Activated CD8-positive, alpha-beta T cell treated with anti-CD3 and anti-CD28 coated beads for 36 hours (primary cell): Measurements from ENCODE around the gene HRK. TPM values are rescaled to one million over a fixed set of nuclear protein-coding genes. Genes with fewer than 3 reads are reported as not detected.

Experiments
- ATAC-seq: fragments of 200-7000 bp; cut with Tn5 transposase; one replicate; pipeline ENCODE4 v1.10.0; 2021; ENCODE audit warnings: mild to moderate bottlenecking, moderate library complexity
- CTCF ChIA-PET: fragments of 350-600 bp; sonication (Branson Sonifier 250); formaldehyde crosslinking; loops from one replicate; lab custom pipeline; 2021; ENCODE audit warnings: antibody characterized with exemption; lab: Charles Lee
- POLR2A ChIA-PET: fragments of 350-600 bp; sonication (Branson Sonifier 250); formaldehyde crosslinking; loops from one replicate; lab custom pipeline; 2021; ENCODE audit warnings: antibody characterized with exemption; lab: Charles Lee
- DNase-seq: peaks from one replicate; pipeline ENCODE4 v3.0.0-alpha.2; 2020
- H3K27ac Mint-ChIP-seq: one replicate; pipeline ENCODE4 v1.8.0; 2021; ENCODE audit warnings: mild to moderate bottlenecking, mixed read lengths
- H3K27me3 Mint-ChIP-seq: one replicate; pipeline ENCODE4 v1.8.0; 2021; ENCODE audit warnings: mixed read lengths
- H3K36me3 Mint-ChIP-seq: one replicate; pipeline ENCODE4 v1.8.0; 2021; ENCODE audit warnings: low read depth, mixed read lengths
- H3K4me1 Mint-ChIP-seq: one replicate; pipeline ENCODE4 v1.8.0; 2021; ENCODE audit warnings: low read depth, mixed read lengths
- H3K4me3 Mint-ChIP-seq: one replicate; pipeline ENCODE4 v1.8.0; 2021; ENCODE audit warnings: mild to moderate bottlenecking, moderate library complexity, mixed read lengths
- H3K9me3 Mint-ChIP-seq: one replicate; pipeline ENCODE4 v1.8.0; 2021; ENCODE audit warnings: mixed read lengths
- intact Hi-C: fragments of 100-400 bp; cut with micrococcal nuclease; formaldehyde crosslinking; loops from one replicate; pipeline ENCODE4 v1.10.0; 2022
- total RNA-seq, 2 experiments: library from RNA; stranded (reverse); gene quantifications; one replicate each; pipeline ENCODE4 v1.2.3, GENCODE V29; 2021
- TF ChIP-seq, protein P1 (sequence below): fragments of 200-600 bp; IDR thresholded peaks from one replicate; pipeline ENCODE4 v1.8.0; 2022; ENCODE audit warnings: antibody characterized with exemption, mild to moderate bottlenecking

HRK gene
- total RNA-seq, 2 experiments from 2014 or later = not detected

DNA sequence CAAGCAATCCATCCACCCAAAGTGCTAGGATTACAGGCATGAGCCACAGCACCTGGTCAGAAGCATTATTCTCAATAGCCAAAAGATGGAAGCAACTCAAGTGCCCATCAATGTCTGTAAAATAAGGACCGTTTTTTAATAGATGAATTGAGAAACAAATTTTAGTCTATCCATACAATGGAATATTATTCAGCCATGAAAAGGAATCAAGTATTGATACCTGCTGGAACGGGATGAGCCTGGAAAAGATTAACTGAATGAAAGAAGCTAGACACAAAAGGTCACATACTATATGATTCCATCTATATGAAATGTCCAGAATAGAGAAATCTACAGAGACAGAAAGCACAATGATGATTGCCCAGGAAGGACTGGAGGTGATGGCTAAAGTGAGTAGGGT lies 20.4 kb upstream of the HRK start:
- no peak for DNase-seq
- H3K27ac Mint-ChIP-seq = no peak overlapping the region
- TF ChIP-seq, protein P1, sequence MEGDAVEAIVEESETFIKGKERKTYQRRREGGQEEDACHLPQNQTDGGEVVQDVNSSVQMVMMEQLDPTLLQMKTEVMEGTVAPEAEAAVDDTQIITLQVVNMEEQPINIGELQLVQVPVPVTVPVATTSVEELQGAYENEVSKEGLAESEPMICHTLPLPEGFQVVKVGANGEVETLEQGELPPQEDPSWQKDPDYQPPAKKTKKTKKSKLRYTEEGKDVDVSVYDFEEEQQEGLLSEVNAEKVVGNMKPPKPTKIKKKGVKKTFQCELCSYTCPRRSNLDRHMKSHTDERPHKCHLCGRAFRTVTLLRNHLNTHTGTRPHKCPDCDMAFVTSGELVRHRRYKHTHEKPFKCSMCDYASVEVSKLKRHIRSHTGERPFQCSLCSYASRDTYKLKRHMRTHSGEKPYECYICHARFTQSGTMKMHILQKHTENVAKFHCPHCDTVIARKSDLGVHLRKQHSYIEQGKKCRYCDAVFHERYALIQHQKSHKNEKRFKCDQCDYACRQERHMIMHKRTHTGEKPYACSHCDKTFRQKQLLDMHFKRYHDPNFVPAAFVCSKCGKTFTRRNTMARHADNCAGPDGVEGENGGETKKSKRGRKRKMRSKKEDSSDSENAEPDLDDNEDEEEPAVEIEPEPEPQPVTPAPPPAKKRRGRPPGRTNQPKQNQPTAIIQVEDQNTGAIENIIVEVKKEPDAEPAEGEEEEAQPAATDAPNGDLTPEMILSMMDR = no peak
- ATAC-seq = no peak
- no peak overlapping the region for H3K4me3 Mint-ChIP-seq
- POLR2A ChIA-PET = no interaction called here
- no peaks in the 10 kb centered on the region for H3K4me1 Mint-ChIP-seq
- no peaks in the 10 kb centered on the region for H3K9me3 Mint-ChIP-seq
- intact Hi-C loops = no loop called here
- CTCF ChIA-PET = no interaction called here
- no peaks in the 10 kb centered on the region for H3K36me3 Mint-ChIP-seq
- H3K27me3 Mint-ChIP-seq = peaks cover 3% of the 10 kb centered on the region

DNA sequence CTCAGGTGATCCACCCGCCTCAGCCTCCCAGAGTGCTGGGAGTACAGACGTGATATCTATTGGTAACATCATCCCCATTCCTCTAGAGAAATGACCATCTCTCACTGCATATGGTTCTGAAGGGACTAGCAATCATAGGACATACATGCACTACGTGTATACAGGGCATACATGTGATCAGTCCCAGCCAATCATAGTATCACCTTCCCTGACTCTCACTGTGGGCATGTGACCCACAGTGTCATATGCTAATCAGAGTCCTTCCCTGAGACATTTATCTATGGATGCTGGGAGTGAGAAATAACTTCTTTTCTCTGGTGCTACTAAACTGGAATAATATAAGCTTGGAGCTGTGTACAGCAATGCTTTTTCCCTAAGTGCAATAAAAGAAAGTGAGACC lies 17.4 kb upstream of the HRK start:
- ATAC-seq (no peak), DNase-seq (no peak)
- intact Hi-C loops = no loop called here
- Mint-ChIP-seq H3K4me3 (no peak overlapping the region), H3K27ac (no peak overlapping the region), H3K9me3 (no peaks in the 10 kb centered on the region), H3K4me1 (no peaks in the 10 kb centered on the region), H3K27me3 (peaks cover 3% of the 10 kb centered on the region), H3K36me3 (no peaks in the 10 kb centered on the region)
- TF ChIP-seq, protein P1 = no peak
- POLR2A ChIA-PET = interaction anchor here (0.6 kb wide), 1 partner anchor 175 kb away, joined by 4 read pairs; no protein-coding TSS in a partner anchor
- CTCF ChIA-PET = no interaction called here

DNA sequence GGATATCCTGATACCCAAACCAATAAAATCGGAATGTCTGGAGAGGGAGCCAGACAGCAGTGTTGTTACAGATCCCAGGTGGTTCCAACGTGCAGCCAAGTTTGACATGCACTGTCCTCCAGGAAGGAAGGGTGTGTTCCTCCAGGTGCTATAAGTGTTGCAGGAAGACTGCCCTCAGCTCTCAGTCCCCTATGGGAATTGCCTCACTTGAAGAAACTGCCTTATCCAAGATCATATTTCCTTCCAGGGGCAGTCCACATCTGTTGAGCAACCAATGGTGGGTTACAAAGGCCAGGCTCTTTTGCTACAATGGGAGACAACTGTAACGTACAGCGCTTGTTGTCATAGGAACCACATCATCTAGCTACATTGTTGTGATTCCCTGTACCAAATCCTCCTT lies 16.2 kb upstream of the HRK start:
- Mint-ChIP-seq H3K36me3 (no peaks in the 10 kb centered on the region), H3K9me3 (no peaks in the 10 kb centered on the region), H3K4me3 (no peak overlapping the region), H3K4me1 (no peaks in the 10 kb centered on the region), H3K27me3 (peaks cover 3% of the 10 kb centered on the region), H3K27ac (no peak overlapping the region)
- ChIA-PET POLR2A (no interaction called here), CTCF (interaction anchor here (0.9 to 1.2 kb wide), 3 partner anchors 11 to 34 kb away, joined by 3 to 4 read pairs (median 3); no protein-coding TSS in a partner anchor)
- DNase-seq = no peak
- intact Hi-C loops = no loop called here
- TF ChIP-seq, protein P1 = no peak
- no peak for ATAC-seq

DNA sequence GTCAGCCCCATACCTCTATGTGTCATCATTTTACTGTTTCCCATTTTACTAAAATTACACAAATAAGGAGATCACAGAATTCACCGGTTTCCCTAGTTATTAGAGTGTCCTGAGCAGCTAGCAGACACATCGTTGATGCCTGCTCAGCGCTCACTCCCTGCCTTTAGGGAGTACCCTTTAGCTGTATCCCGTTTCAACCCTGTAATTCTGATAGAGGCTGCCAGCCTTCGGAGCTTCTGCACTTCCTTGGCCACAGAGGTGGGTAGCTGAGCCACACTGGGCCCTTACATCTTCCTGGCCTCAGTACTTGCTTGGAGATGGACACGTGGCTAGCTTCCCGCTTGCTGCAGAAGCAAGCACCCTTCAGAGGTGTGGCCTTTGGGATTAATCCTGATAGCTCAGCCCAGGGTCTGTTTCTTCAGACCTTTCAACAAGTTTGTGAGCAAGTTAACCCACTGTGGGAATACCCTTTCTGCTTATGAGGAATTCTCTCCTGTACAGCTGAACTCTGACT lies 15.2 kb upstream of the HRK start:
- no peak overlapping the region for H3K27ac Mint-ChIP-seq
- ATAC-seq (no peak), DNase-seq (no peak)
- peaks cover 2% of the 10 kb centered on the region for H3K27me3 Mint-ChIP-seq
- ChIA-PET CTCF (interaction anchor here (0.9 kb wide), 1 partner anchor 14 kb away, joined by 3 read pairs; no protein-coding TSS in a partner anchor), POLR2A (no interaction called here)
- TF ChIP-seq, protein P1 = no peak
- intact Hi-C loops = no loop called here
- no peaks in the 10 kb centered on the region for H3K9me3 Mint-ChIP-seq
- H3K36me3 Mint-ChIP-seq = no peaks in the 10 kb centered on the region
- no peak overlapping the region for H3K4me3 Mint-ChIP-seq
- no peaks in the 10 kb centered on the region for H3K4me1 Mint-ChIP-seq

DNA sequence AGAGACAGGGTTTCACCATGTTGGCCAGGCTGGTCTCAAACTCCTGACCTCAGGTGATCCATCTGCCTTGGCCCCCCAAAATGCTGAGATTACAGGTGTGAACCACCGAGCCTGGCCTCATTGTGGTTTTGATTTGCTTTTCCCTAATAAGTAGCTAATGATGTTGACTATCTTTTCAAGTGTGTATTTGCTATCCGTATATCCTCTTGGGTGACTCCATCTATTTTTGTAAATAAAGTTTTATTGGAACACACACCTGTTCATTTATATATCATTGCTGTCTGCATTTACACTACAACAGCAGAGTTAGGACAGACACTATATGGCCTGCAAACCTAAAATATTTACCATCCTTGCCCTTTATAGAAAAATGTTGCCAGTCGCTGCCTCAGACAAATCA lies 13.7 kb upstream of the HRK start:
- peaks cover 3% of the 10 kb centered on the region for H3K9me3 Mint-ChIP-seq
- no peak overlapping the region for H3K4me3 Mint-ChIP-seq
- POLR2A ChIA-PET = no interaction called here
- H3K36me3 Mint-ChIP-seq = no peaks in the 10 kb centered on the region
- no peak overlapping the region for H3K27ac Mint-ChIP-seq
- TF ChIP-seq, protein P1 = no peak
- no peaks in the 10 kb centered on the region for H3K4me1 Mint-ChIP-seq
- intact Hi-C loops = no loop called here
- DNase-seq (no peak), ATAC-seq (no peak)
- peaks cover 2% of the 10 kb centered on the region for H3K27me3 Mint-ChIP-seq
- CTCF ChIA-PET = no interaction called here
